WERI-Rb-1 (cell line): ENCODE data around the gene TRIM7.

Source experiments
- DNase-seq: peaks from one replicate; pipeline ENCODE4 v3.0.0-alpha.2; 2020
- H3K27ac ChIP-seq: fragments of 250-450 bp; sonication (Bioruptor Pico); 2 replicates; pipeline ENCODE4 v1.5.1; 2020; ENCODE audit warnings: mild to moderate bottlenecking, moderate library complexity
- H3K27me3 ChIP-seq: fragments of 250-450 bp; sonication (Bioruptor Pico); 2 replicates; pipeline ENCODE4 v1.5.1; 2021; ENCODE audit warnings: mild to moderate bottlenecking, low read depth, moderate library complexity; ENCODE audit not compliant: insufficient read depth, severe bottlenecking
- H3K36me3 ChIP-seq: fragments of 250-450 bp; sonication (Bioruptor Pico); 2 replicates; pipeline ENCODE4 v1.5.1; 2020; ENCODE audit warnings: mild to moderate bottlenecking, moderate library complexity
- H3K4me3 ChIP-seq: 2 replicates; pipeline ENCODE4 v1.5.1; 2011; ENCODE audit warnings: low read depth, mild to moderate bottlenecking, control low read depth, low read length
- H3K9me3 ChIP-seq: fragments of 250-450 bp; sonication (Bioruptor Pico); 2 replicates; pipeline ENCODE4 v1.5.1; 2021; ENCODE audit warnings: mild to moderate bottlenecking, moderate library complexity; ENCODE audit not compliant: severe bottlenecking
- CTCF ChIP-seq: IDR thresholded peaks from 2 replicates; pipeline ENCODE4 v1.5.1; 2011; ENCODE audit warnings: low read depth, mild to moderate bottlenecking, control low read depth, inconsistent platforms, low read length

Gene TRIM7

GRCh38 chr5:181236954-181237641 lies 32.1 kb upstream of the TRIM7 start:
- no peak overlapping the region for H3K4me3 ChIP-seq
- no peaks in the 10 kb centered on the region for H3K27me3 ChIP-seq
- no peak for DNase-seq
- H3K27ac ChIP-seq, result no peak overlapping the region
- H3K9me3 ChIP-seq, result no peaks in the 10 kb centered on the region
- no peak for TF ChIP-seq CTCF
- peaks cover 71% of the 10 kb centered on the region for H3K36me3 ChIP-seq

GRCh38 chr5:181236471-181236870 lies 31.5 kb upstream of the TRIM7 start:
- Histone ChIP-seq H3K36me3 (peaks cover 65% of the 10 kb centered on the region), H3K27ac (no peak overlapping the region)
- TF ChIP-seq CTCF, result no peak

DNA sequence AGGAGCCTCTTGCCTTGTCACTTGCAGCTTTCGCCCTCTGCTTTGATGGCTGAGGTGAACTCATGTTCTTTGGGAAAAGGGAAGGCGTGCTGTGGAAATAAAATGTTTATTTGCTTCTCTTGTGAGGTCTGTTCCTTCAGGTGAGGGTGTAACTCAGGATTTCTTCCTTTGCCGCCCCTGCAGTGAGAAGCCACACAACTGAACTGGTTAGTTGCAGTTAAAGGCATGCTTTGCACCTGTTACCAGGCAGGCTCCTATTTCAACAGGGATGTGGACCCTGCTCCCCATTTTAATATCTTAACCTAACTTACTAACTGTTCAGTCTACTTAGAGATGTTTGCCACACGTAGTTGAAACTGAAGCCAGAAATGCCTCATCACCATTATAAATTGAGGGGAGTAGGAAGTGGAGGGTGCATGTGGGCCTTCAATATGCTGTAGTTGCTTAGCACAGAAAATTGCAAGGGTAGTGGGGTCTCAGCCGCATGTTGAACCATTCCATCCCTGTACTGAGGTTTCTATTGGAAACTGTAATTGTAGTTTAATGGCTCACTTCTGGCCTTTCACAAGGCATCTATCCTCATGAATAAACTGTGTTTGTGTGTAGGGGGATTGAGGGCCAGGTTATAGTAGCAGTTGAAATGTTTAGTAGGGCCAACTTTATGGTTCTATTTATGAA lies 30.8 kb upstream of the TRIM7 start:
- H3K9me3 ChIP-seq, result no peaks in the 10 kb centered on the region
- H3K27ac ChIP-seq, result no peak overlapping the region
- H3K36me3 ChIP-seq, result peaks cover 58% of the 10 kb centered on the region
- DNase-seq, result no peak
- H3K4me3 ChIP-seq, result no peak overlapping the region
- no peaks in the 10 kb centered on the region for H3K27me3 ChIP-seq
- no peak for TF ChIP-seq CTCF

More at GRCh38 chr5:181236471-181236870, 31.5 kb upstream of the TRIM7 start:
- H3K4me3 ChIP-seq, result no peak overlapping the region
- no peak for DNase-seq
- no peaks in the 10 kb centered on the region for H3K9me3 ChIP-seq
- H3K27me3 ChIP-seq, result no peaks in the 10 kb centered on the region

DNA sequence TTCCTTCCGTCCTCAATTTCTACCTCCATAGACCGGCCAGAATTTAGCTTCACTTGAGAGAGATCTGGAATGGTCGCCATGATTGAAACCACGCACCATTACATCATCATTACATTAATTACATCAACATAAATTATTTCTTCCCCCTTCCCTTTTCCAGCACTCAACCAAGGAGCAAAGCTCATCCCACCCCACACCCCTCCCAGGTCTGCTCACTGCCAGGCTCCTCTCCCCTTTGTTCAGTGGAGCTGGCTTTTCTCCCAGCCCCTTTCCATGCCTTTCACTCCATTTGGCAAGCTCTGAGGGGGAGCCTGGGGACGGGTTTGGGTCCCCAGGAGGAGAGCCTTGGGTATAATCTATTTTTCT lies 30.3 kb upstream of the TRIM7 start:
- no peak for TF ChIP-seq CTCF
- Histone ChIP-seq H3K9me3 (no peaks in the 10 kb centered on the region), H3K27me3 (no peaks in the 10 kb centered on the region), H3K4me3 (no peak overlapping the region), H3K27ac (no peak overlapping the region), H3K36me3 (peaks cover 53% of the 10 kb centered on the region)
- DNase-seq, result no peak

GRCh38 chr5:181234455-181235306 lies 29.7 kb upstream of the TRIM7 start:
- no peak for TF ChIP-seq CTCF
- no peaks in the 10 kb centered on the region for H3K9me3 ChIP-seq
- H3K27ac ChIP-seq, result no peak overlapping the region
- H3K27me3 ChIP-seq, result no peaks in the 10 kb centered on the region
- H3K36me3 ChIP-seq, result peaks cover 47% of the 10 kb centered on the region
- H3K4me3 ChIP-seq, result no peak overlapping the region
- no peak for DNase-seq
